Gastrocnemius medialis (tissue), 4 donors: ENCODE measurements around the gene ERRFI1. TPM values are rescaled to one million over a fixed set of nuclear protein-coding genes. Genes with fewer than 3 reads are reported as not detected.

ENCODE experiments used
- ATAC-seq, 2 donors: fragments of 150-250 bp; one replicate each; pipeline ENCODE4 v1.9.1; 2016
- DNase-seq, 2 donors: peaks; one replicate each; pipeline ENCODE4 v3.0.0-alpha.2; 2019
- H3K27ac ChIP-seq, 4 donors: fragments of 200-600 bp; sonication (generic); 1 replicate in 1 of 4; 2 replicates in 3 of 4; pipeline ENCODE4 v1.5.1; 2016 to 2018; ENCODE audit warnings: mild to moderate bottlenecking in 2 of 4, moderate library complexity in 1 of 4
- H3K27me3 ChIP-seq, 3 donors: fragments of 200-600 bp; sonication (generic) in 2 of 3; 1 replicate in 1 of 3; 2 replicates in 2 of 3; pipeline versions ENCODE4 v1.5.1 to v1.6.0; 2016 to 2019; ENCODE audit warnings: mild to moderate bottlenecking in 1 of 3, moderate library complexity in 1 of 3
- H3K36me3 ChIP-seq, 2 donors: fragments of 200-600 bp; sonication (generic) in 1 of 2; one replicate each; pipeline ENCODE4 v1.5.1; 2017 to 2018
- H3K4me1 ChIP-seq, 2 donors: fragments of 200-600 bp; sonication (generic) in 1 of 2; one replicate each; pipeline ENCODE4 v1.5.1; 2016 to 2017; ENCODE audit warnings: mild to moderate bottlenecking in 2 of 2
- H3K4me3 ChIP-seq, 4 donors: fragments of 200-600 bp; sonication (generic) in 3 of 4; 1 replicate in 1 of 4; 2 replicates in 3 of 4; pipeline ENCODE4 v1.5.1; 2016 to 2019; ENCODE audit warnings: mild to moderate bottlenecking in 2 of 4
- H3K9me3 ChIP-seq, 3 donors: fragments of 200-600 bp; sonication (generic) in 2 of 3; 1 replicate in 1 of 3; 2 replicates in 2 of 3; pipeline ENCODE4 v1.5.1; 2016 to 2019
- POLR2A ChIP-seq, 2 donors: fragments of 450-650 bp; IDR thresholded peaks; one replicate each; pipeline ENCODE4 v1.6.1; 2017; ENCODE audit warnings: antibody characterized with exemption in 2 of 2, mild to moderate bottlenecking in 2 of 2, moderate library complexity in 2 of 2
- in situ Hi-C, 4 donors: fragments of 200-750 bp; cut with MboI; loops; one replicate each; pipeline versions ENCODE4 v1.15.0 to v1.8.0; 2017; ENCODE audit warnings: low sequenced_read_pairs in 4 of 4
- intact Hi-C: fragments of 100-400 bp; cut with DNase I; formaldehyde crosslinking; loops from one replicate; pipeline ENCODE4 v1.15.1; 2023; ENCODE audit warnings: low total_unique reads
- total RNA-seq, 4 donors: library from RNA; depleted of rRNA; stranded (reverse); fragments of >200 nt; gene quantifications; one replicate each; pipeline versions ENCODE4 v1.1.0 to v1.2.3, GENCODE V29; 2016
- TF ChIP-seq, protein P1 (sequence below), 5 experiments: fragments of 450-650 bp in 3 of 5; fragments of 200-600 bp in 2 of 5; sonication (generic) in 2 of 5; IDR thresholded peaks in 4 of 5; conservative IDR thresholded peaks in 1 of 5; 1 replicate in 4 of 5; 2 replicates in 1 of 5; pipeline ENCODE4 v1.5.1; 2016 to 2019; ENCODE audit warnings: antibody characterized with exemption in 5 of 5, mild to moderate bottlenecking in 3 of 5, moderate library complexity in 3 of 5

Gene ERRFI1
- total RNA-seq, 4 donors from 2014 or later = 184 to 644 (median 448) TPM

DNA sequence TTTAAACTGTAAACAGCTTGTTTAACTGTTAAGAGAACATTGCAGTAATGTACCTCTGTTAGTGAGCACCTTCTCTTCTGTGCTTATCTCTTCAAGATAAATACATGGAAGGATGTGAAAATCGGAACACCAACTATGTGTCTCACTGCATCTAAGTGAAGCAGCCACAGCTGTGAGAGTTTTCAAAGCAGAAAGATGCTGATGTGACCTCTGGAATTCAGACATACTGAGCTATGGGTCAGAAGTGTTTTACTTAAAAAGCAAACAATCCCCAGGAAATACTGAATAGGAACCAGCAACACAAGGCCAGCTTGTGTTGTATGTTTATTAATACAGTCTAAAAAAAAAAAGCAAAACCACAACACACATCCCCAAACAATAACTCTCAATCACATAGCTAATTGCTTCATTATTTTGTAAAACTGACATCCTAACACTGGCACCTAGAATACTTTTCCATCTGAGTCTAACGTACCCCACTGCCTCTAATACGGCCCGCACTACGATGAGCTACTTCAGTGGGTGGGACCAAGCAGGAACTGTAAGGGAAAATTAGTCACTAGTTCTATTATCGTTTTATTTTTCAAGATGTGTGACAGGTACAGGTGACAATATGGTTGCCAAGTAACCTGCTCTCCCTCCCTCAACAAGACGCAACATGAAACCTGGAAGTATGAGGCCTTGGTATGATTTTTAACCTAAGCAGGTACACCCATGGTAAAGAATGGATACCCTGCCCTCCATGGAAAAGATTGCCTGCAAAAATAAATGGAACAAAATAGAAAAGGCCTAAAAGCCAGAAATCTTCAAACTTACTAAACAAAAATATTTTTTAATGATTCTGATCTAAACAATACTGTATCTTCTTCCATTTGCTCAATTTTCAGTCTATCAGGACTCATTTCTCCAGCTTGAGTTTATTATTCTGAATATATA is 13.9 kb downstream of the ERRFI1 start:
- in situ Hi-C loops = no loop called here
- H3K36me3 ChIP-seq = peaks cover 4 to 29% of the 10 kb centered on the region in 2 donors
- ATAC-seq = peak; percentile 13 to 19
- peaks cover 60 to 79% of the 10 kb centered on the region in 2 donors for H3K4me1 ChIP-seq
- H3K9me3 ChIP-seq = no peaks in the 10 kb centered on the region
- intact Hi-C loops = loop anchor here (10.0 kb wide), 1 partner anchor 1053 kb away; the partner anchor contains the start of gene SLC2A5
- no peak overlapping the region for H3K4me3 ChIP-seq
- no peak for TF ChIP-seq POLR2A (IDR thresholded peaks at IDR 0.05)
- TF ChIP-seq, protein P1, sequence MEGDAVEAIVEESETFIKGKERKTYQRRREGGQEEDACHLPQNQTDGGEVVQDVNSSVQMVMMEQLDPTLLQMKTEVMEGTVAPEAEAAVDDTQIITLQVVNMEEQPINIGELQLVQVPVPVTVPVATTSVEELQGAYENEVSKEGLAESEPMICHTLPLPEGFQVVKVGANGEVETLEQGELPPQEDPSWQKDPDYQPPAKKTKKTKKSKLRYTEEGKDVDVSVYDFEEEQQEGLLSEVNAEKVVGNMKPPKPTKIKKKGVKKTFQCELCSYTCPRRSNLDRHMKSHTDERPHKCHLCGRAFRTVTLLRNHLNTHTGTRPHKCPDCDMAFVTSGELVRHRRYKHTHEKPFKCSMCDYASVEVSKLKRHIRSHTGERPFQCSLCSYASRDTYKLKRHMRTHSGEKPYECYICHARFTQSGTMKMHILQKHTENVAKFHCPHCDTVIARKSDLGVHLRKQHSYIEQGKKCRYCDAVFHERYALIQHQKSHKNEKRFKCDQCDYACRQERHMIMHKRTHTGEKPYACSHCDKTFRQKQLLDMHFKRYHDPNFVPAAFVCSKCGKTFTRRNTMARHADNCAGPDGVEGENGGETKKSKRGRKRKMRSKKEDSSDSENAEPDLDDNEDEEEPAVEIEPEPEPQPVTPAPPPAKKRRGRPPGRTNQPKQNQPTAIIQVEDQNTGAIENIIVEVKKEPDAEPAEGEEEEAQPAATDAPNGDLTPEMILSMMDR (IDR thresholded peaks at IDR 0.05 in 4 of 5, conservative IDR thresholded peaks at IDR 0.05 in 1 of 5) = no peak
- no peaks in the 10 kb centered on the region for H3K27me3 ChIP-seq
- H3K27ac ChIP-seq = peak overlapping the region; percentile 76 to 94 (median 88)
- DNase-seq = no peak

DNA sequence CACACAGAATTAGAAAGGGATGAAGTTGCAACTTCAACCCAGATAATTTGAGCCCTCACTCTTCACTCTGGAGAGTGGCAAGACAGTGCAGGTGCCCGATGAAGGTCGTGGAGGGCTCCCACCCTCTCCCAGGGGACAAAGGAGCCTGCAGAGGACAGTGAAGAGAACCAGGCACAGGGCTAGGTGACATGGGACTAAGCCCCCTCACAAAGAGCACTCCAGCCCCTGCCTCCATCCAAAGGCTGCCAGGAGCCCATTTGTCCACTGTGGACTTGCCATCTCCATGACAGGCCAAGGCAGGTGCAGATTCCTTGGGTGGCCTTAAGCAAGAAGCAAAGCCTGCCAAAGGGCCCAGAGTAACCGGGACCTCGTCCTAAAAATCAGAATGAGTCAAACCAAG is 15.1 kb downstream of the ERRFI1 start:
- Histone ChIP-seq H3K36me3 (peaks cover 4 to 29% of the 10 kb centered on the region in 2 donors), H3K9me3 (no peaks in the 10 kb centered on the region), H3K27ac (peak overlapping the region; percentile 76 to 94 (median 88)), H3K27me3 (no peaks in the 10 kb centered on the region), H3K4me1 (peaks cover 58 to 76% of the 10 kb centered on the region in 2 donors), H3K4me3 (no peak overlapping the region)
- peak; percentile 83 to 92 for DNase-seq
- no peak for TF ChIP-seq POLR2A (IDR thresholded peaks at IDR 0.05)
- TF ChIP-seq, protein P1 (IDR thresholded peaks at IDR 0.05 in 4 of 5, conservative IDR thresholded peaks at IDR 0.05 in 1 of 5) = no peak
- ATAC-seq = peak; percentile 77 to 90
- in situ Hi-C loops (no loop called here), intact Hi-C loops (loop anchor here (10.0 kb wide), 1 partner anchor 1054 kb away; the partner anchor contains the start of gene SLC2A5)

DNA sequence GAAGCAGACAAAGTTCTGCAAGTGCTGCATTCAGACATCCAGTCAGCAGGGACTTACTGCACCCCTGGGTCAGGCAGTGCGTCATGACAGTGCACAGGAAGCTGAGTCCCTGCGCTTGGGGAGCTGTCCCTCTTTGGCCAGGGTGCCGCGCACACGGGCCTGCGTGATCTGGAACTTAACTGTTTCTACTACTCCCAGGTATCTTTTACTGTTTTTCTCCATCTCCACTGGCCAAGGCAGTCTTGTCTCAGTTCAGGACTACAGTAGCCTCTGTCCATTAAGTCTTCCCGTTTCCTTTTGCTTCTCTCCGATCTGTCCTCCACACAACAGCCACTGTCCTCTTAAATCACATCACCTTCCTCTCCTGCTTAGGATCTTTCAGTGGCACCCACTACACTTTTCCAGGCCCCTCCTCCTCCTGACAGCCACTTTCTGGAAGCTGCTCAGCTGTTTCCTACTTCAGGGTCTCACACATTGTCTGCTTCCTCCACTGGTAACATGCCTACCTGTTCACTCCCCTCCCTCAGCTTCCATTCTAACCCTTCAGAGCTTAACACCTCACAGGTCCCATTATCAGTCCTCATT is 15.9 kb downstream of the ERRFI1 start:
- intact Hi-C loops = loop anchor here (10.0 kb wide), 1 partner anchor 1055 kb away; the partner anchor contains the start of gene SLC2A5

DNA sequence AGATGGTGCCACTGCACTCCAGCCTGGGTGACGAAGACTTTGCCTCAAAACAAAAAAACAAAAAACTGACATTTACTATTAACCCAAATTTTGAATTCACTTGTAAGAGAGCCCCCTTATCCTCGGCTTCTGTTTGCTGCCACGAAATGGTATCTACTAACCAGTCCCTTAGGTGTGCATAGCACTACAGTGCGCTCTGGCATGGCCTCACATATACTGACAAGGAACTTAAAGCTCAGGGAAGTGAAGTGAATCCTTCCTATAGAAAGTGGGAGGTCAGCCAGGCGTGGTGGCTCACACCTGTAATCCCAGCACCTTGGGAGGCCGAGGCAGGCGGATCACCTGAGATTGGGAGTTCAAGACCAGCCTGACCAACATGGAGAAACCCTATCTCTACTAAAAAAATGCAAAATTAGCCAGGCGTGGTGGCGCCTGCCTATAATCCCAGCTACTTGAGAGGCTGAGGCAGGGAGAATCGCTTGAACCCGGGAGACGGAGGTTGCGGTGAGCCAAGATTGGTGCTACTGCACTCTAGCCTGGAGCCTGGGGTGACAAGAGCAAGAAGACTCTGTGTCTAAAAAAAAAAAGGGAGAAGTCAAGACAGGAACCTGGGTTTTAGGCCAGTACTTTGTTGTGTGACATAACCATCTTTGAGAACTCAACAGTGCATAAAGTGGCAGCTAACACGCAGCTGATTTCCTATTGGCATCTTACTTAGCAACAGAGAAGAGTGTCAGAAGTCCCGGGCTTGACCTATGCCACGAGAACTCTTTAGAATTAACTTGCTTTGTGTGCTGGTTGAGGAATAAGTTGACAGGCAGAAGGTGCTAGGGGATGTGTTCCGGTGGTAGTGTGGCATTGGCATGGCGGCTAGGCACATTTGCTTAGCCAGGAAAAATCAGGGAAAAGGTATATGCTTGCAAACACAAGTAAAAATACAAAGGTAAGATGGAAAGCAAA is 16.8 kb downstream of the ERRFI1 start:
- H3K9me3 ChIP-seq = no peaks in the 10 kb centered on the region
- H3K4me1 ChIP-seq = peaks cover 55 to 72% of the 10 kb centered on the region in 2 donors
- H3K27me3 ChIP-seq = no peaks in the 10 kb centered on the region
- ATAC-seq (no peak), DNase-seq (no peak)
- H3K27ac ChIP-seq = peak overlapping the region; percentile 76 to 94 (median 88)
- H3K36me3 ChIP-seq = peaks cover 4 to 23% of the 10 kb centered on the region in 2 donors
- no peak overlapping the region for H3K4me3 ChIP-seq
- in situ Hi-C loops = no loop called here
- intact Hi-C loops = loop anchor here (10.0 kb wide), 1 partner anchor 1055 kb away; the partner anchor contains the start of gene SLC2A5
- TF ChIP-seq, protein P1 (IDR thresholded peaks at IDR 0.05 in 4 of 5, conservative IDR thresholded peaks at IDR 0.05 in 1 of 5) = no peak
- TF ChIP-seq POLR2A (IDR thresholded peaks at IDR 0.05) = no peak

More for the DNA sequence above, 15.9 kb downstream of the ERRFI1 start:
- H3K4me1 ChIP-seq = peaks cover 58 to 76% of the 10 kb centered on the region in 2 donors
- no peak overlapping the region for H3K4me3 ChIP-seq
- in situ Hi-C loops = no loop called here
- peak overlapping the region; percentile 76 to 94 (median 88) for H3K27ac ChIP-seq
- H3K27me3 ChIP-seq = no peaks in the 10 kb centered on the region
- peaks cover 4 to 29% of the 10 kb centered on the region in 2 donors for H3K36me3 ChIP-seq
- no peak for DNase-seq
- no peaks in the 10 kb centered on the region for H3K9me3 ChIP-seq
- ATAC-seq = no peak
- no peak for TF ChIP-seq POLR2A (IDR thresholded peaks at IDR 0.05)
